Mucosa of stomach (tissue), 1 donor: ENCODE measurements around the gene SLC45A3.

Experiments
- H3K27me3 ChIP-seq: one replicate; pipeline ENCODE4 v1.7.0; 2013; ENCODE audit warnings: mild to moderate bottlenecking, low read length; ENCODE audit not compliant: control insufficient read depth, insufficient read depth
- H3K36me3 ChIP-seq: one replicate; pipeline ENCODE4 v1.7.0; 2013; ENCODE audit warnings: low read length; ENCODE audit not compliant: control insufficient read depth, insufficient read depth
- H3K4me1 ChIP-seq: one replicate; pipeline ENCODE4 v1.7.0; 2013; ENCODE audit warnings: mild to moderate bottlenecking, low read length; ENCODE audit not compliant: control insufficient read depth, insufficient read depth
- H3K4me3 ChIP-seq: one replicate; pipeline ENCODE4 v1.7.0; 2013; ENCODE audit warnings: low read length
- H3K9ac ChIP-seq: one replicate; pipeline ENCODE4 v1.7.0; 2013; ENCODE audit warnings: mild to moderate bottlenecking, low read length, moderate library complexity
- H3K9me3 ChIP-seq: one replicate; pipeline ENCODE4 v1.7.0; 2013; ENCODE audit warnings: mild to moderate bottlenecking, low read length, moderate library complexity; ENCODE audit not compliant: control insufficient read depth
- donor health status: Pancreatic carcinoma.

The SLC45A3 gene

GRCh38 chr1:205710201-205711062 lies 30.1 kb upstream of the SLC45A3 start:
- Histone ChIP-seq H3K9me3 (no peaks in the 10 kb centered on the region), H3K36me3 (no peaks in the 10 kb centered on the region), H3K4me1 (peaks cover 15% of the 10 kb centered on the region), H3K27me3 (no peaks in the 10 kb centered on the region), H3K9ac (no peak overlapping the region), H3K4me3 (no peak overlapping the region)

DNA sequence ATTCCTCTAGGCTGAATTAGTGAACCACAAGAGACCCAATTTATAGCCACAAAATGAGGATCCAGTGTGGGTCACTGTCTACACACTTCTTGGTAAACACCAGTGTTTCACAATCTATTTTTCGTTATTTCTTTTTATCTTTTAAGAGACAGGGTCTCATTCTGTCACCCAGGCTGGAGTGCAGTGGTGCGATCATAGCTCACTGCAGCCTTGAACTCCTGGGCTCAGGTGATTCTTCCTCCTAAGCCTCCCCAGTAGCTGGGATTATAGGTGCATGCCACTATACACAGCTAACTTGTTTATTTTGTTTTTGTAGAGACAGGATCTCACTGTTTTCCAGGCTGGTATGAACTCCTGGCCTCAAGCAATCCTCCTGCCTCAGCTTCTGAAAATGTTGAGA lies 29.3 kb upstream of the SLC45A3 start:
- Histone ChIP-seq H3K27me3 (no peaks in the 10 kb centered on the region), H3K36me3 (no peaks in the 10 kb centered on the region), H3K4me3 (no peak overlapping the region), H3K9me3 (no peaks in the 10 kb centered on the region), H3K4me1 (peaks cover 15% of the 10 kb centered on the region), H3K9ac (no peak overlapping the region)

- H3K4me3 ChIP-seq = no peak overlapping the region
- H3K36me3 ChIP-seq = no peaks in the 10 kb centered on the region
- H3K9ac ChIP-seq = no peak overlapping the region
- no peaks in the 10 kb centered on the region for H3K9me3 ChIP-seq
- H3K27me3 ChIP-seq = no peaks in the 10 kb centered on the region
- peaks cover 15% of the 10 kb centered on the region for H3K4me1 ChIP-seq
These were observed 28.7 kb upstream of the SLC45A3 start for GRCh38 chr1:205709059-205709398.

GRCh38 chr1:205706601-205707502 lies 26.5 kb upstream of the SLC45A3 start:
- H3K4me1 ChIP-seq = peaks cover 26% of the 10 kb centered on the region
- no peak overlapping the region for H3K4me3 ChIP-seq
- H3K9me3 ChIP-seq = no peaks in the 10 kb centered on the region
- H3K36me3 ChIP-seq = no peaks in the 10 kb centered on the region
- H3K9ac ChIP-seq = no peak overlapping the region
- H3K27me3 ChIP-seq = no peaks in the 10 kb centered on the region

DNA sequence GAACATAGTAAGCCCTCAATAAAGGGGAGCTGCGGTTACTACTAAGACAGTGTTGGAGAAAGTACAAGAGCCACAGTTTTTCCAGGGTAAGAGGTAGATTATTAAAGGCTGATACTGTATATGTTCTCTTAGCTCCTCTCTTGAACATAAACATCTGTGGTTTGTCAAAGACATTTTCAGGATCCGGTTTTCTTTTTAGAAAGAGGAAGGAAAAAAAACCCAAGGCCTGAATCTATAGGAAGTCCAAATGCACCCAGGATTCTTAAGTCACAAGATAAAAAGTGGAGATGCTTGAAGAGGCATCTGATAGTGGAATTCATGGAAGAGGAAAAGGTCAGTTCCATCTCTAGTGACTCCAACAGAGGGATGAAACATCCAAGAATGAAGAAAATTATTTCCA lies 24.6 kb upstream of the SLC45A3 start:
- no peak overlapping the region for H3K4me3 ChIP-seq
- peaks cover 22% of the 10 kb centered on the region for H3K4me1 ChIP-seq
- H3K9ac ChIP-seq = no peak overlapping the region
- no peaks in the 10 kb centered on the region for H3K27me3 ChIP-seq
- no peaks in the 10 kb centered on the region for H3K9me3 ChIP-seq
- no peaks in the 10 kb centered on the region for H3K36me3 ChIP-seq

GRCh38 chr1:205703072-205703471 lies 22.8 kb upstream of the SLC45A3 start:
- H3K9me3 ChIP-seq = no peaks in the 10 kb centered on the region
- H3K9ac ChIP-seq = no peak overlapping the region
- H3K4me3 ChIP-seq = no peak overlapping the region
- no peaks in the 10 kb centered on the region for H3K27me3 ChIP-seq
- no peaks in the 10 kb centered on the region for H3K36me3 ChIP-seq
- H3K4me1 ChIP-seq = peaks cover 22% of the 10 kb centered on the region

DNA sequence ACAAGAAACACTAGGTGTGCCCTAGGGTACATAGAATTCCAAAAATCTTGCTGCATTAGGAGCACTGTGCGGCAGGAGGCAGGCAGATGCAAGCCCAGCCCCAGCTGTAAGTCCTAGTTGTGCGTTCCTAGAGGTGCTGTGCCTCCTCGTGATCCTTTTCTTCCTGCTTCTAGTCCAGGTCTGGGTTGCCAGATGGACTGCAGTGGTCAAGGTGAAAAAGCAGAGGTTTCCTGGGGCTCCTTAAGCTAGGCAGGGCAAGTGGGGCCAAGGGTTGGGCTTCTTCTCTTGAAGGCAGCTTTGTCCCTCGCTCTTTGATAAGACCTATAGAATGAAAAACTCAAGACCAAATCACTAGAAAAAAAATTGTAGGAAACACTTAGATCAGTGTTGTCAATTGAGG lies 21.6 kb upstream of the SLC45A3 start:
- Histone ChIP-seq H3K9me3 (no peaks in the 10 kb centered on the region), H3K4me3 (no peak overlapping the region), H3K36me3 (no peaks in the 10 kb centered on the region), H3K4me1 (peaks cover 22% of the 10 kb centered on the region), H3K27me3 (no peaks in the 10 kb centered on the region), H3K9ac (no peak overlapping the region)

GRCh38 chr1:205701420-205701819 lies 21.1 kb upstream of the SLC45A3 start:
- H3K9me3 ChIP-seq = no peaks in the 10 kb centered on the region
- H3K36me3 ChIP-seq = no peaks in the 10 kb centered on the region
- no peak overlapping the region for H3K9ac ChIP-seq
- H3K4me3 ChIP-seq = no peak overlapping the region
- peaks cover 22% of the 10 kb centered on the region for H3K4me1 ChIP-seq
- H3K27me3 ChIP-seq = no peaks in the 10 kb centered on the region

DNA sequence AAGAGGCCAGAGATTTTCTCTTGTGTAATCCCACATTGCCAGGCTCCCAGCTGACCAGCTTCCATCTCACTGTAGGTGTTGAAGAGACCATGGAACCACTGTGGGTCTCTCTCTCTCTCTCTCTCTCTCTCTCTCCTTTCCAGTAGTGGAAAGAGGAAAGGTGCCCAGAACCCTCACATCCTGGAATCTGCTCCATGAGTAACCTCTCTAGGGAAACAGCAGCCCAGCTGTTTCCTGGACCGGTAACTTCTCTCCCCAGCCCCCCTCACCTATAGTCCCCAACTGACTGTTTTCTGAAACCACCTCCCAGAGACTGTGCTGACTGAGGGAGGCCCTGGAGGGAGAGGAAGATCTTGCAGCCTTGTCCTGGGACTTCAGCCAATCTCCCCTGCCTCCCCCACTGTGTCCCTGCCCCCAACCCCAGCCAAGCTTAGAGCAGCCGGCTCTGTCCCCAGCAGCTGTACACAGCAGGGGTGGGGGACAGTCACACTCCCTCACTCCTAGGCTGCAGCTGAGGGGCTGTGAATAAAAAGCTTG lies 20.6 kb upstream of the SLC45A3 start:
- Histone ChIP-seq H3K36me3 (no peaks in the 10 kb centered on the region), H3K9me3 (no peaks in the 10 kb centered on the region), H3K27me3 (no peaks in the 10 kb centered on the region), H3K9ac (no peak overlapping the region), H3K4me3 (no peak overlapping the region), H3K4me1 (peaks cover 22% of the 10 kb centered on the region)

DNA sequence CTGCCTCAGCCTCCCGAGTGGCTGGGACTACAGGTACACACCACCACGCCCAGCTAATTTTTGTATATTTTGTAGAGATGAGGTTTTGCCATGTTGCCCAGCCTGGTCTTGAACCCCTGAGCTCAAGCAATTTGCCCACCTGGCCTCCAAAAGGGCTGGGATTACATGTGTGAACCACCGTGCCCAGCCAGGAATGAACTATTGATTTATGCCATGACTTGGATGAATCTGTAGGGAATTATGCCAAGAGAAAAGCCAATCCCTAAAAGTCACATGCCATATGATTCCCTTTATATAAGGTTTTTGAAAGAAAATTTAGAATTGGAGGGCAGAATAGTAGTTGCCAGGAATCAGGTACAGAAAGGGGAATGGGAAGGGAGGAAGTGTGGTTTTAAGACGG lies 19.1 kb upstream of the SLC45A3 start:
- Histone ChIP-seq H3K9me3 (no peaks in the 10 kb centered on the region), H3K9ac (no peak overlapping the region), H3K4me3 (no peak overlapping the region), H3K27me3 (no peaks in the 10 kb centered on the region), H3K4me1 (peaks cover 22% of the 10 kb centered on the region), H3K36me3 (no peaks in the 10 kb centered on the region)

DNA sequence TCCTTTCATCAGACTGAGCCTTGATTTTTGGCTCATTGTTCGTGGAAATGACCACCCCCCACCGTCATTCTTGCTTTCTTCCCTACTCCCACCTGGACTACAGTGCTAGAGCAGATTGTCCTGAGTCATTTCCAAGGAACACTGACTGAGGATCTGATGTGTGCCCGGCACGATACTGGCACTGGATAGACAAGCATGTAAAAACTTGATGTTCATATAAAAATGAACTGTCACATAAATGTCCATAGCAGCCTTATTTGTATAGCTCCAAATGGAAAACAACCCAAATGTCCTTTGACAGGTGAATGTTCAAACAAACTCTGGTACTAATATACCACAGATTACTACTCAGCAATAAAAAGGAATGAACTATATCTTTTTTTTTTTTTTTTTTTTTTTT lies 18.6 kb upstream of the SLC45A3 start:
- Histone ChIP-seq H3K4me1 (peaks cover 22% of the 10 kb centered on the region), H3K9me3 (no peaks in the 10 kb centered on the region), H3K4me3 (no peak overlapping the region), H3K9ac (no peak overlapping the region), H3K27me3 (no peaks in the 10 kb centered on the region), H3K36me3 (no peaks in the 10 kb centered on the region)

GRCh38 chr1:205693421-205693991 lies 13.2 kb upstream of the SLC45A3 start:
- no peaks in the 10 kb centered on the region for H3K36me3 ChIP-seq
- H3K9me3 ChIP-seq = no peaks in the 10 kb centered on the region
- no peaks in the 10 kb centered on the region for H3K4me1 ChIP-seq
- H3K4me3 ChIP-seq = no peak overlapping the region
- H3K9ac ChIP-seq = no peak overlapping the region
- no peaks in the 10 kb centered on the region for H3K27me3 ChIP-seq
